ENCODE measurements around the gene CPLX1. TPM values are rescaled to one million over a fixed set of nuclear protein-coding genes. Genes with fewer than 3 reads are reported as not detected.

The CPLX1 gene
- polyA plus RNA-seq, 3 donors: not detected

DNA sequence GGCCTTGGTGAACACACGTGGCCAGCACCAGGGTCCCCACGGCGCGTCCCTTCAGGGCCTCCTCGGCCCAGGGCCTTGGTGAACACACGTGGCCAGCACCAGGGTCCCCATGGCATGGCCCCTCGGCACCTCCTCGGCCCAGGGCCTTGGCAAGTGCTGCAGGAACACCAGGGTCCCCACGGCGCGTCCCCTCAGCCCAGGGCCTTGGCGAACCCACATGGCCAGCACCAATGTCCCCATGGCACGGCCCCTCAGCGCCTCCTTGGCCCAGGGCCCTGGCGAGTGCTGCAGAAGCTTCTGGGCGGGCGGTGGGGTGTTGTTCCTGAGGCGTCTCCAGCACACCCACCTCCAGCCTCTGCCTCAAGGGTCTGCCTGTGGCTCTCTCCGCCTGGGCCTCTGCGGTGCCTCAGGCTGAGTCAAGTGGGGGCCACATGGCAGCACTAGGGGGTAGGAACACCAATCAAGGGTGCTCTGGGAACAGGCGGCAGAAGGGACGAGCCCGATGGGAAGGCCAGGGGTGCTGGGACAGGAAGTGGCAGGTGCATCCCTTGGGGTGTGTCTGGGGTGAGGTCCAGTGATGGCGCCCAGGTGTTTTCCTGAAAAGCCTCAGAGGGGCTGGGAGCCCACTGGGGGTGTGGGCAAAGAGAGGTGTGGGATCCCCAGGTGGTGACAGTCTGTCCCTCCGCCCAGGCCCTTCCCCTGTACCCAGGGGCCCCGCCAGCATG, 41.8 kb upstream of the CPLX1 start:
- Histone ChIP-seq H3K4me2 (replicated peaks; ENCODE audit: extremely low read depth, low read length, poor library complexity, severe bottlenecking) (no peak overlapping the region), H4K20me1 (ENCODE audit: insufficient read depth, low read length) (peaks cover 38% of the 10 kb centered on the region), H2AFZ (ENCODE audit: insufficient read depth, low read depth, low read length, poor library complexity, severe bottlenecking) (no peak overlapping the region), H3K27me3 (ENCODE audit: control insufficient read depth in 2 of 2, insufficient read depth in 2 of 2, low read length in 2 of 2) (no peaks in the 10 kb centered on the region), H3K27ac (ENCODE audit: low read depth in 1 of 2, low read length in 2 of 2) (no peak overlapping the region), H3K36me3 (replicated peaks in 1 of 2; ENCODE audit: control insufficient read depth in 1 of 2, insufficient read depth in 2 of 2, low read length in 2 of 2) (peaks cover 94 to 100% of the 10 kb centered on the region in 2 donors), H3K4me3 (replicated peaks in 1 of 3; ENCODE audit: low read depth in 2 of 3, low read length in 3 of 3) (no peak overlapping the region), H3K9me3 (replicated peaks in 1 of 2; ENCODE audit: control insufficient read depth in 1 of 2, insufficient read depth in 1 of 2, low read length in 2 of 2) (peaks cover 0 to 4% of the 10 kb centered on the region in 2 donors), H3K4me1 (ENCODE audit: control insufficient read depth in 1 of 2, insufficient read depth in 2 of 2, low read length in 2 of 2) (no peaks in the 10 kb centered on the region), H3K9ac (ENCODE audit: insufficient read depth, low read length, poor library complexity, severe bottlenecking) (no peak overlapping the region), H3K79me2 (ENCODE audit: insufficient read depth, low read length) (no peaks in the 10 kb centered on the region)
- H3K27me3 Mint-ChIP-seq (ENCODE audit: low read depth in 3 of 3): peaks cover 0 to 2% (median 0%) of the 10 kb centered on the region in 3 donors
- intact Hi-C loops (cut with micrococcal nuclease): no loop called here
- H3K36me3 Mint-ChIP-seq: peaks cover 75 to 93% of the 10 kb centered on the region in 2 donors
- no peaks in the 10 kb centered on the region for H3K4me1 Mint-ChIP-seq
- WGBS (ENCODE audit: insufficient coverage): 96% methylated on average over 26 of the region's 26 CpGs
- DNase-seq: no peak
- H3K4me3 Mint-ChIP-seq: no peak overlapping the region
- no peak overlapping the region for H3K27ac Mint-ChIP-seq
- peaks cover 0 to 12% (median 2%) of the 10 kb centered on the region in 7 donors for H3K9me3 Mint-ChIP-seq
- TF ChIP-seq, protein P1, sequence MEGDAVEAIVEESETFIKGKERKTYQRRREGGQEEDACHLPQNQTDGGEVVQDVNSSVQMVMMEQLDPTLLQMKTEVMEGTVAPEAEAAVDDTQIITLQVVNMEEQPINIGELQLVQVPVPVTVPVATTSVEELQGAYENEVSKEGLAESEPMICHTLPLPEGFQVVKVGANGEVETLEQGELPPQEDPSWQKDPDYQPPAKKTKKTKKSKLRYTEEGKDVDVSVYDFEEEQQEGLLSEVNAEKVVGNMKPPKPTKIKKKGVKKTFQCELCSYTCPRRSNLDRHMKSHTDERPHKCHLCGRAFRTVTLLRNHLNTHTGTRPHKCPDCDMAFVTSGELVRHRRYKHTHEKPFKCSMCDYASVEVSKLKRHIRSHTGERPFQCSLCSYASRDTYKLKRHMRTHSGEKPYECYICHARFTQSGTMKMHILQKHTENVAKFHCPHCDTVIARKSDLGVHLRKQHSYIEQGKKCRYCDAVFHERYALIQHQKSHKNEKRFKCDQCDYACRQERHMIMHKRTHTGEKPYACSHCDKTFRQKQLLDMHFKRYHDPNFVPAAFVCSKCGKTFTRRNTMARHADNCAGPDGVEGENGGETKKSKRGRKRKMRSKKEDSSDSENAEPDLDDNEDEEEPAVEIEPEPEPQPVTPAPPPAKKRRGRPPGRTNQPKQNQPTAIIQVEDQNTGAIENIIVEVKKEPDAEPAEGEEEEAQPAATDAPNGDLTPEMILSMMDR (IDR thresholded peaks at IDR 0.05): no peak

DNA sequence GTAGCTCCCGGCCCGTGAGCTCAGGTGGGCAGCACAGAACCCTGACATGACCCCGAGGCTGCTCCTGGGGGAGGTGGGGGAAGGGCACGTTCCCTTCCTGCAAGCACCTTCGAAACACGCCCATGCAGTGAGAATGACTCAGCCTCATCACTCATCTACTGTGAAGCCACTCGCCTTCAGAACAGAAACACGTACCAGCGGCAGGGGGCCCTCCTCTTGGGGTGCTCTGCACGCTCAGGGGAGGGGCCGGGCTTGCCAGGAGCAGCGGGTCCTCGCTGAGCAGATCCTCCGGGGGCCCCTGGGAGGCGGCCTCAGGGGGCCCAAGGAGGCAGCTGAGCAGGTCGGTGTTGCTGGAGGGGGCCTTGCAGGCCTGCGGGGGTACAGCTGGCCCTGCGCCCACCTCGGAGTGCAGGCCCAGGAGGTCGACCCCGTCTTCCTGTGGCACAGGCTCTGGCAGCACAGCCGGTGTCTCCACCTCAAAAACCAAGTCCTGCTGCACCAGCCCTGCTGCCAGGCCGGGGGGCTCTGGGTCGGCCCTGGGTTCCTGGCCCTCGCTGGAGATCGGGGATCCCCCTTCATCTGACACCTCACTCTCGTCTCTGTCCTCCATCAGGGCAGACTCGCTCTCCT, 40.9 kb upstream of the CPLX1 start:
- Histone ChIP-seq H3K9me3 (replicated peaks in 1 of 2; ENCODE audit: control insufficient read depth in 1 of 2, insufficient read depth in 1 of 2, low read length in 2 of 2) (peaks cover 0 to 4% of the 10 kb centered on the region in 2 donors), H4K20me1 (ENCODE audit: insufficient read depth, low read length) (peaks cover 36% of the 10 kb centered on the region), H3K27ac (ENCODE audit: low read depth in 1 of 2, low read length in 2 of 2) (no peak overlapping the region), H3K4me2 (replicated peaks; ENCODE audit: extremely low read depth, low read length, poor library complexity, severe bottlenecking) (no peak overlapping the region), H3K79me2 (ENCODE audit: insufficient read depth, low read length) (no peaks in the 10 kb centered on the region), H2AFZ (ENCODE audit: insufficient read depth, low read depth, low read length, poor library complexity, severe bottlenecking) (no peak overlapping the region), H3K9ac (ENCODE audit: insufficient read depth, low read length, poor library complexity, severe bottlenecking) (no peak overlapping the region), H3K4me1 (ENCODE audit: control insufficient read depth in 1 of 2, insufficient read depth in 2 of 2, low read length in 2 of 2) (no peaks in the 10 kb centered on the region), H3K4me3 (replicated peaks in 1 of 3; ENCODE audit: low read depth in 2 of 3, low read length in 3 of 3) (no peak overlapping the region), H3K27me3 (ENCODE audit: control insufficient read depth in 2 of 2, insufficient read depth in 2 of 2, low read length in 2 of 2) (no peaks in the 10 kb centered on the region), H3K36me3 (replicated peaks in 1 of 2; ENCODE audit: control insufficient read depth in 1 of 2, insufficient read depth in 2 of 2, low read length in 2 of 2) (peaks cover 90 to 100% of the 10 kb centered on the region in 2 donors)
- no peak for DNase-seq
- peaks cover 0 to 2% (median 0%) of the 10 kb centered on the region in 3 donors for H3K27me3 Mint-ChIP-seq (ENCODE audit: low read depth in 3 of 3)
- H3K9me3 Mint-ChIP-seq: peaks cover 0 to 12% (median 2%) of the 10 kb centered on the region in 7 donors
- intact Hi-C loops (cut with micrococcal nuclease): no loop called here
- peak overlapping the region in 1 of 7 donors; percentile 13 for H3K27ac Mint-ChIP-seq
- no peaks in the 10 kb centered on the region for H3K4me1 Mint-ChIP-seq
- 99% methylated on average over 14 of the region's 28 CpGs for WGBS (ENCODE audit: insufficient coverage)
- peaks cover 78 to 95% of the 10 kb centered on the region in 2 donors for H3K36me3 Mint-ChIP-seq
- TF ChIP-seq, protein P1 (IDR thresholded peaks at IDR 0.05): no peak
- no peak overlapping the region for H3K4me3 Mint-ChIP-seq
